Inflammatory macrophage (primary cell): ENCODE measurements around the gene RGS7BP.

ENCODE experiments used
- DNase-seq, 2 donors: peaks; one replicate each; pipeline ENCODE4 v3.0.0-alpha.2; 2020 to 2022

The RGS7BP gene

GRCh38 chr5:64634997-64635686 lies 129.3 kb downstream of the RGS7BP start:
- peak in 1 of 2 donors; percentile 56 for DNase-seq

- peak; percentile 50 to 54 for DNase-seq
Observed at GRCh38 chr5:64637144-64637543, 131.3 kb downstream of the RGS7BP start.

- DNase-seq, result no peak
Observed at GRCh38 chr5:64637837-64638443, 132.1 kb downstream of the RGS7BP start.

GRCh38 chr5:64644831-64645230 lies 139.0 kb downstream of the RGS7BP start:
- DNase-seq, result no peak

GRCh38 chr5:64646169-64646568 lies 140.4 kb downstream of the RGS7BP start:
- DNase-seq, result no peak

GRCh38 chr5:64649512-64649911 lies 143.7 kb downstream of the RGS7BP start:
- no peak for DNase-seq

GRCh38 chr5:64653766-64654560 lies 148.1 kb downstream of the RGS7BP start:
- DNase-seq, result no peak

- no peak for DNase-seq
Observed at GRCh38 chr5:64654561-64654938, 148.7 kb downstream of the RGS7BP start.

GRCh38 chr5:64655596-64655995 lies 149.8 kb downstream of the RGS7BP start:
- DNase-seq, result no peak

GRCh38 chr5:64659289-64659688 lies 153.5 kb downstream of the RGS7BP start:
- DNase-seq, result no peak
